HG03066 (cell line): ENCODE data around the gene DIPK2B.
A peak's percentile ranks its signal among the peaks of the same experiment; 100 is the strongest.

Experiments
- ATAC-seq: cut with Tn5 transposase; IDR thresholded peaks from one replicate; pipeline ENCODE4 v1.9.1; 2021; ENCODE audit warnings: low read depth; ENCODE audit not compliant: unreplicated experiment

The DIPK2B gene, protein sequence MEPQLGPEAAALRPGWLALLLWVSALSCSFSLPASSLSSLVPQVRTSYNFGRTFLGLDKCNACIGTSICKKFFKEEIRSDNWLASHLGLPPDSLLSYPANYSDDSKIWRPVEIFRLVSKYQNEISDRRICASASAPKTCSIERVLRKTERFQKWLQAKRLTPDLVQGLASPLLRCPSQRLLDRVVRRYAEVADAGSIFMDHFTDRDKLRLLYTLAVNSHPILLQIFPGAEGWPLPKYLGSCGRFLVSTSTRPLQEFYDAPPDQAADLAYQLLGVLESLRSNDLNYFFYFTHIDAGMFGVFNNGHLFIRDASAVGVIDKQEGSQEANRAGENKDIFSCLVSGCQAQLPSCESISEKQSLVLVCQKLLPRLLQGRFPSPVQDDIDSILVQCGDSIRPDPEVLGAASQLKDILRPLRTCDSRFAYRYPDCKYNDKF

DNA sequence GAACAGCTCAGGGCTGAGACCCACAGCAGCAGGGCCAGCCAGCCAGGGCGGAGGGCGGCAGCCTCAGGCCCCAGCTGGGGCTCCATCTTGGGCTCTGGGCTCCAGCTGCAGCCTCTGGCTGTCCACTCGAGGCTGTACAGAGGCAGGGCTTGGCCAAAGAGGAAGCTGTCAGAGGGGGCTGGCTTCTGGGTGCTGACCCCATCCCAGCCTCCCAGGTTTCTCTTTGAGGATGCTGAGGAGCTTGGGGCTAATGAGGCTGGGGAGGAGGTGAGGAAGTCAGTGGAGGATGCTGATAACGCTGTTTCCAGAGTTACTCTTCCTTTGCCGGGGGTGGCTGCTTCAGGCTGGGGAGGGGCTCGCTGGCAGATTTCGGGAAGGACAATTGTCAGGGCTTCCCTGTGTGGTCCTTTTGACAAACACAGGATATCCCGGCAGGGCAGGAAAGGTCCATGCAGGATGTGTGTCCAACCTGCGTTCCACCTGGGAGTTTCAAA lies at the start of gene DIPK2B:
TSS of gene DIPK2B (minus strand) at position 136 of the 494 bp plus-strand sequence. CDS start at position 86, 50 bp downstream.
- ATAC-seq = no peak

DNA sequence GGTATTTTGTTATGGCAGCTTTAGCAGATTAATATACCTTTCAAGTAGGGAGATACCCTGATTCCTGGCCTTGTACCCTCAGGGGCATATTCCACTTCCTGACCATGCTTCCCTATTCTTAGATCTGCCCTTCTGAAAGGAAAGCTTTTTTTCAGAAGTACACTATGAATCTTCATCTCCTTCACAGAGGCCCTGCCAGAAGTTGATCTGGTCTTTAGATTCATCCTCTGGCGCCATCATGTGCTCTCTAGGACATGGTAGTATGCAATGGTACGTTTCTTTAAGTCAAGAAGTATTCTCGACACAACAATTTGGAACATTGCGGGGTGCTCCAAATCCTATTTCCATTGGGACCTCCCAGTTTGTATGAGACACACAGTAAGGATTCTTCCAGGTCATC lies 39.6 kb upstream of the DIPK2B start:
- no peak for ATAC-seq

DNA sequence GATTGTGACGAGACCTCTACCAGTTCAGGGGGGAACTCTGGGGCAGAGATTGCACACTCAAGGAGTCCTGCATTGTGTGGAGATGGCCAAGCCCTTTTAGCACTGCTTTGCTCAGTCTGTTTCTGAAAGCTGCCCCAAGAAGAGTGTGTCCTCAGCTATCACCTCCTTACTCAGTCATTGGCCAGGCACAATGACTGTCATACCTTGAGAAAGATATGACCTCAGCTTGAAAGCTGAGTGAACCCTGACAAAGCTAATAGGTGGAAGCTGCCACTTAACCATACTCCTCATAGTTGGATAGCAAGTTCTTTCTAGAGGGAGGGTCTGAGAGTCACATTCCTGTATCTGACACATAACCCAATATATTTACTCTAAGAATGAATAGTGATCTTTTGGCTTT lies 37.8 kb upstream of the DIPK2B start:
- no peak for ATAC-seq

DNA sequence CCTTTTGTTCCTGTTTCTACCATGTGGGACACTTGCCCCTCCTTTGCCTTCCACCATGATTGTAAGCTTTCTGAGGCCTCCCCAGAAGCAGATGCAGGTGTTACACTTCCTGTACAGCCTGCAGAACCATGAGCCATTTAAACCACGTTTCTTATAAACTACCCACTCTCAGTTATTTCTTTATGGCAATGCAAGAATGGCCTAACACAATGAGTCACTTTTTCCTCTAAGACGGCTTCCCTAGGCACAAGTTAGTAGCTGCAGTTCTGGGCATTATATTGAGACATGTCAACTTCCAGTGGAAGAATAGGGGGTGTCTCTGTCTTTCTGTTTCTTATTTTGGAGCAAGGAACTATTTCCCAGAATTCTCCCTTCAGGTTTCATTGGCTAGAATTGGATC lies 32.9 kb upstream of the DIPK2B start:
- no peak for ATAC-seq

DNA sequence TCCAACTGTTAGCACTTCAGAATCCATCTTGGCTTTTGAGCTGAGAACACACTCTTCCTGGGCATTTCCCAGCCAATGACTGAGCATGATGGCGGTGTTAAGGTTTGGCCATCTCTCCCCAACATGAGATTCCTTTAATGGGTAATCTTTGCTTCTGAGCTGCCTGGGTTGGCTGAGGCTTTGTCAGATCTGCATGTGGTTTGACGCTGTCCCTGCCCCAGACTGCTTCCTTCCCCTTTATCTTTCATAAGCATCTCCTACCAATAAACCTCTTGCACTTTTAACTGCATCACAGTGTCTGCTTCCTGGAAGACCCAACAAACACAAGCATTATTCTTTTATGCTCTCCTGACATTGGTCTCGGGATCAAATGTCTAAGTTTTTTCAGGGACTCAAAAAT lies 31.5 kb upstream of the DIPK2B start:
- no peak for ATAC-seq

DNA sequence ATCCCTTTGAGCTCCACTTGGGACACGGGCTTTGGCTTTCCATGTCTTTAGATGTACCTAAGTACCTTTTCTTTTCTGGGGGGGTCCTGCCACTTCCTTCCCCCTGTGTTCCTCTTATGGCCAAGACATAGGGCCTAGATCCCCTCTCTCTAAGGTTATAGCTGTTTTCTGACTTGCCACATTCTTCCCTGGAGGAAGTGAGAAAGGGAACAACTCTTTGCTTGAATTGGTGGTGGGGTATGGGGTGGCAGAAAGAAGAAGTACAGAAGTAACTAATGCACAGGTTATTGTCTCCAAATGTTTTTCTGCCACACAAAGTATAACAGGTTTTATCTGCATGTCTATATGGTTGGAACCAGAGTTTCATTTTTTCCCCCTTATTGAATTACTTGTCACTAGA lies 29.7 kb upstream of the DIPK2B start:
- no peak for ATAC-seq

DNA sequence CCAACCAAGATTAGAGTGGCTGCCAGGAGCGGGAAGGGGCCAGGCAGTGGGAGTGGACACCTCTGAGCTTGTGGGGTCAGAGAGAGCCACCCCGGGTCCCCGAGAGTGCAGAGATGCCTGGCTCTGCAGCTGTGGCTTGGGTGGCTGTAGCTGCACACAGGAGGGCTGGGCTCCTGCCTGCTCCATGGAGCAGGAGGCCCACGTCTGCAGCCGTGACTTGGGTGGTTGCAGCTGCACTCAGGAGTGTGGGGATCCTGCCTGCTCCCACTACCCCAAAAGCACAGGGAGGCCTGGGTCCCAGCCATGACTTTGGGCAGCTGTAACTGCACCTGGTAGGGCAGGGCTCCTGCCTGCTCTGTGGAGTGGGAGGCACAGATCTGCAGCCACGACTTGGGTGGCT lies 28.7 kb upstream of the DIPK2B start:
- no peak for ATAC-seq

DNA sequence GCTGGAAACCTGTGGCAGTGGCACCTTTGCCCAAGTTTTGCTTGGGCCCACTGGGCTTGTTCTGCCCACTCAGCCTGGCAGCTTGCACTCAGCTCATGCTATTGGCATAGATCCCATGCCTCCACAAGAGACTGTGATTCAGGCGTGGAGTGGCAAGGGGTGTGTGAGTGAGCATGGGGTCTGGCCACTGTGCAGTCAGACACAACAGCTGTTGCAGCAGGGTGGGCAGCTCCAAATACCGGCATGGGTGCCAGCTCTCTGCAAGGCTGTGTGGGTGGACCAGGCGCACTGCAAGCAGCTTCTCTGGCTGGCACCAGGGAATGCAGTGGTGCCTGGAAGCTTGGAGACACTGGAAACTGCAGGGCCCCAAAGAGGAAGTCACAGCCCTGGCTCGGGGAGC lies 27.4 kb upstream of the DIPK2B start:
- ATAC-seq = no peak

DNA sequence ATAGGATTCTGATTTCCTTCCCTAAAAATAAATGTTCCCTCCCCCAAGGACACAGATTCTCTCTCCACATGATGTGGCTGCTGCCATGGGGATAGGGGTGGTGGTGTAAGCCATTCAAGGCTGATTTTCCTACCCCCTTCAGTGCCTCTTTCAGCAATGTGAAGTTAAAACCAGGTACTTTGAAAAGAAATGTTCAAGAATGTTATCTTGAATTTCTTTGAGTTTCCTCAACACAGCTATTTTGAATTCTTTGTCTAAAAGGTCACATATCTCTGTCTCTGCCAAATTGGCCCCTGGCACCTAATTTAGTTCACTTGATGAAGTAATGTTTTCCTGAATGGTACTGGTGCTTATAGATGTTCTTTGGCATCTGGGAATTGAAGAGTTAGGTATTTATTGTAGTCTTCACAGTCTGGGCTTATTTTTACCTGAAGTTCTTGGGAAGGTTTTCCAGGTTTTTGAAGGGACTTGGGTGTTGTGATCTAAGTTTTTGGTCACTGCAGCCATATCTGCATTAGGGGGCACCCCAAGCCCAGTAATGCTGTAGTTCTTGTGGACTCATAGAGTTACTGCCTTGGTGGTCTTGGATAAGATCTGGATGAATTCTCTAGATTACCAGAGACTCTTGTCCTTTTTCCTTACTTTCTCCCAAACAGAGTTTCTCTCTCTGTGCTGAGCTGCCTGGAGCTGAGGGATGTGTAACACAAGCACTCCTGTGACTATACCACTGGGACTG lies 7.6 kb upstream of the DIPK2B start:
- no peak for ATAC-seq

DNA sequence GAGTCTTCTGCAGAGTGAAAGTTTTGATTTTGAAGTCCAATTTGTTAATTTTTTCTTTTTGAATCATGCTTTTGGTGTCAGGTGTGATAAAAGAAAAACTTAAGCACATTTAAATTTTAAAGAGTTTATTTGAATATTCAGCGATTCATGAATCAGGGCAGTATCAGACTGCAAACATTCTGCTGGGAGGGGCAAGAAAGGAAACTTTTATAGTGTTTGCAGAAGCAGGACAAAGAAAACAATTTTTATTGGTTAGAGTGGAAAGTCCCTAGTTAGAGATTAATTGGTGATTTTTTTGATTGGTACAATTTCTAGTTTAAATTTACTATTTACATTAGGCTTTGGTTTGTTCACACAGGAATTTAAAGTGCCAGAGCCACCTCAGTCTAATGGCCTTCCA lies 1.5 kb upstream of the DIPK2B start:
- ATAC-seq = no peak

DNA sequence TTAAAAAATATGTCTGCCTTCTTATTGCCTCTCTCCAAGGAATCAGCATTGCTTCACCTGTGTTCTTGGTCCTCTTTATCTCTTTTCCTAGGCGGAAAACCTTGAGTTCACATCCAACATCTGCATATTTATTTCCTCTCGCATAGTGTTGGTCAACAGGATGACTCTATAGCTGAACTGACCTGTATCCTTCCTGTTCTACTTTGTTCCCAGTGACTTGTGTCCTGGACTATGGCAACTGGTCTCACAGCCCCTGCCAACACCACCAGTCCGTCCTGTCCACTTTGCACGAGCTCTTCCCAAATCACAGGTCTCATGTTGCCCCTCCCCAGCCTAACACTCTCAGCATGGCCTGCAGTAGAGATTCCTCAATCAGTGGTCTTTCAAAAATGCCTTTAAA lies 2.0 kb downstream of the DIPK2B start:
- no peak for ATAC-seq

DNA sequence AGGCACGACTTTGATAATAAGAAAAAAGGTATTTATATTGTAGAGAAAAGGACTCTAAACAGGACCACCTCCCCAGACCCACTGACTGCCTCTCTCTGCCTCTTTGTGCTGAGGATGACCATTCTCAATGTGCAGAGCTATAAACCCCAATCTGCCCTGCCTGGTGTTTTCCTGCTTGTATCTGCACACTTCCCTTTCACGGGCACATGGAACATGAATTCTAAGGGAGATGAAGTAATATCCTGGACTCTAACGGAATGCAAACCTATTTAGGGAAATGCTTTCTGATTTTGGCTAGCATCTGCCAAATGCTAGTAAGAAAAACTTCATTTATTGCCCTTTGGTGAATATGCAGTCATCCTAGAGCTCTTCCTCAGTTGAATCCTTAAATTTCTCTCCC lies 2.4 kb downstream of the DIPK2B start:
- ATAC-seq = no peak

DNA sequence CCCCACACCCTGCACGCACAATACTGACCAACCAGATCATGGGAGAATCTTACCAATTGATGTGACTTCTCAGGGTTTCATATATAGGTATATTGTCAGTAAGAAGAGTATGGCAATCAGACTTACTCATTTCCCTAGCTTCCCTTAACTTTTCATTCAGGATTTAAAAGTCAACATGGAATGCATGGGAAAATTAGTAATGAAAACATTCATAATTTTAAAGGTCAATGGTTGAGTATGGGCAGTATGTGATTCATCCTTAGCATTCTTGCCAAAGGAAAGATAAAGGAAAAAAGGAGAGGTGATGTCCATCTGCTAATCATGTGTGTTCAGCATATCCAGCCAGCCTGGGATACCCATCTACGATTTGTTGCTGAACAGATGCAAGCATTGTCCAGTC lies 4.0 kb downstream of the DIPK2B start:
- no peak for ATAC-seq

DNA sequence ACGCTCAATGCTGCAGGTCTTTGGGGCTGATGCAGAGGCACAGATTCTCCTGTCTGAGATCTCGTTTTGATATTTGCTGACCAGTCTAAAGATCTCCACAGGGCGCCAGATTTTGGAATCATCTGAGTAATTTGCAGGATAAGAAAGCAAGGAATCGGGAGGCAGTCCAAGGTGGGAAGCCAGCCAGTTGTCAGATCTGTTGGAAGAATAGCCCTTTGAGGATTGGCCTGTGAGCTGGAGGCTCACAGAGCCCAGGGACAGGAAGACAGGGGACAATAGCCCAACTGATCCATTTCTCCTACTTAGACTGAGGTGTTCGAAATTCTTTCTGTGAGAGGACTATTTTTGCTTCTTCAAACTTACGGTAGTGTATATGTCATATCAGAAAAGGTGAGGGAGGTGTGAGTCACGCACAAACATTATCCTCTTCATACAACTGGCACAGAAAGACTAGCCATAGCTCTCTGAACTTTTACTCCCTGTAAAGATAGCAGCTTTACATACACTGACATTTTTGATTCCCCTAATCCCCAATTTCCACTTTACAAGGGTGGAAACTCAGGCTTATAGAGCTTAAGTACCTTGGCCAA lies 8.8 kb downstream of the DIPK2B start:
- no peak for ATAC-seq

DNA sequence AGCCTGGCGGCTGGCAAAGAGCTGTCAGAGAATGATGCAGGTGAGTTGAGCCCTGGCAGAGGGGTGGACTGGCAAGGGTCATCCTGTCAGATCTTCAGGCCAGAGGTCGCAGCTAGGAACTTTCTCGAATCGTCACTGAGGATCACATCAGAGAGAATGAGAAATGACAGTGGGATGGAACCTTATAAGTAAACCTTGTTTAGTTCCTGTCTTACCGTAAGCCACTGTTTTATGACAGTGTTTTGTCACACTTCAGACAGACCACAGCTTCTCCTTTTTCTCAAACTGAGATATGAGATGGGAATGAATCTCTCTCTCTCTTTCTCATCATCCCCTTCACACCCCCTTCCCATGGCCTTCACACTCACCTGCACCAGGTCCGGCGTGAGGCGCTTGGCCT lies 9.3 kb downstream of the DIPK2B start:
- no peak for ATAC-seq

DNA sequence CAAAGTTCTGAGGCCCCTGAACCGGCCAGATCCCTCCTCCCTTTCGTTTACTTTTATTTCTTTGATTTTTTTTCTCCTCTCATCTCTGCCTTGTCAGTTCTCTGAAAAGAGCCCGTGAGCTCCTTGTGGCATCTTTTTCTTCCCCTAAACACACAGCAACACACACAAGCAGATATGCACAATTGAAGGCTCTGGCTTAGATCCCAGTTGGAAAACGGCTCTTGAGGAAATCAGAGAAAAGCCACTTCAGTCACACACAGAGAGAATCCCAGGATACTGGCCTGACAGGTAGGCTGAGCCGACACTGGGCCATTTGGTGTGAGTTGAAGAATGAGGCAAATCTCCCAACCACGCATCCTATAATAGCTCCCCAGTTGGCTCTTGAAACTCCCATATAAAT lies 12.9 kb downstream of the DIPK2B start:
- no peak for ATAC-seq

DNA sequence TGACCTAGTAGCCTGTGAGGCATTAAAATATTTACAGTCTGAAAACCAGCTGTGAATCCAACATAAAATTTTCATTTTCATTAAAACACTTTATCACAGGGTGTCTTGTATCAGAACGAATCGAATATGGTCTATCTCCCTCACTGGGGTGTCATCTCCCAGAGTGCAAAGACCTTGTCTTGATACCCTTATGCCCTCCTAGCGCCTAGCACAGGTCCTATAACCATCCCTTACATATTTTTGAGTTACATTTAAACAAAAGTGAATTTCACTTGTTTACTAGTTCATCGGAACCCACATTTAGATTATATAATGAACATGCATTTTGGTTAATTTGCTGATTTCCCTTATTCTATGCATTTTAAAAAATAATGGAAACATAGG lies 14.0 kb downstream of the DIPK2B start:
- ATAC-seq = peak; percentile 21

DNA sequence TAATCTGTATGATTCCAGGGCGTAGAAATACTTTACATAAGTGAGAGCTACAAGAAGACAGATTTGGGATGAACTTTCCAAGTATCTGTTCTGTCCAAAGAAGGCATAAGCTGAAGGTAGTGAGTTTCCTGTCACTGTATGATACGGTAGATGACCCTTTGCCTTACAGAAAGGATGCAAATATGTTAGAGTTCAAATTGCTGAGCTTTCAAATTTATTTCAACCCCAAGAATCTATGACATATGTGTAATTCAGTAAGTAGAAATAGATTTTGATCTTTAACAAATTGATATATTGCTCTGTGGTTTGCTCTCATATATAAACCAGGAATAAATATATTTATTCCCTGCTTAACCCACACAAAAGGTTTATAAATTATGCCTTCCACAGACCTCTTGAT lies 16.5 kb downstream of the DIPK2B start:
- no peak for ATAC-seq

DNA sequence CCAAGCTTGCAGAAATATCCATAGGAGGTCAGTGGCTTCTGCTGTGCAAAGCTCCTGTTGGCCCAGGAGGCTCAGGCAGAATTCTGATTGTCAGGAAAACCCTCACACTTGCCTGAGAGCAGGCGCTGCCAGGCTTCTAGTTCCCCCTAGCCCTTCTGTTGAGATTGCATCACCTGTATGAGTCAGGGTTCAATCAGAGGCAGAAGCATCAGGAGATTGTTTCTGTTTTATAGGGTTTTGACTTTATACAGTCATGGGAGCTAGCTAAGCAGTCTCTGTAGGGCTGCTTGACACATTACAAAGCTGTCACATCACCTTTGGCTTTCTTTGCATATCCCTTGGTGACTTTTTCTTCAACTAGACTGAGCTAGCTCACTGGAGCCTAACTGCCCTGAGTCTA lies 27.8 kb downstream of the DIPK2B start:
- ATAC-seq = no peak

DNA sequence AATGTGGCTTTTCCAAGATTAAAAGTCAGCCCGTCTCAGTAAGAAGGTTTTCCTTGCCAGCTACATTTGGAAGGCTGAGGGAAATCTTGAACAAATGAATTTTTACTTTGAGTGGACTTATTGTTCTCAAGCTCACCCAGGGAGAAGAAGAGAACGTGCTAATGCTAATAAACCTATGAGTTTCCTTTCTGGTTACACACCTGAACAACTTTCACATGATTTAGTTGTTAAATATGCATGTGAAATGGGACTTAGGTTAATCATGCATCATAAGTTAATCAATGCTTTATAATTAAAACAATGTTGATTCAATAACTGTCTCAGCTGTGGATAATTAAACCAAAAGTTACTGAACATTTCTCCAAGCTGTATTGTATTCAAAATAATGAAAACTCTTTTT lies 33.9 kb downstream of the DIPK2B start:
- ATAC-seq = no peak

DNA sequence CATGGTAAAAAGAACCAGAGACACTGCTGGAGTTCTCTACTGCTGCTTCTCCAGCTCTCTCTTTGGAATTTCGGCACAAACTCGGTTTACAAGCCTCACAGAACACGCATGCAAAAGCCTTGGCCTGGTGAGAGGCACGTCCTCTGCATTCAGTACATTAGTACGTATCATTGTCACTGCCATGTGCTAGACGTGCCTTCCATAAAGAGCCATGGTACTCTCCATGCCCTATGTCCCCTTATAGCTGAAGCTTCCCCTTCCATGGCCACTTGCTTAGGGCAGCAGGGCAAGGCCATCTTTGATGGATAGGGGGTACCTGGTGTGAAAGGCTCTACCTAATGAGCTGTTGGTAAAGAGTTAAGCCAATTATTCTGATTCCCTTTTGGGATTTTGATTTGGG lies 35.0 kb downstream of the DIPK2B start:
- no peak for ATAC-seq

DNA sequence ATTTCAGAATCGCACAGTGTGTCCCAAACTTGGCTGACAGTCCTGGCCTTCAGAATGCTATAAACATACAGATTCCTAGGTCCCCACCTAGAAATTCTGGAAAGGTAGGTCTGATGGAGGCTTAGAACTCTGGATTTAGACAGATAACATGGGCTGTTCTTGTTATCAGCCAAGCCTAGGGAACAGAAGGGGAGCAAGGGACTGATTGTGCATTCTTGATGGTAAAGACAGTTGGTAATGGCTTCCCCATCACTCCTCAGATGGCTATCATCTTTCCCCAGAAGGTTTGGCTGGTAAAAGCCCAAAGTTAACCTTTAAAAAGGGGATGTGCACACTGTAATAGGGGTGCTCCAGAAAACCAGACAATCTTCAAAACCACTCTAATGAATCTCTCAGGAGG lies 35.7 kb downstream of the DIPK2B start:
- ATAC-seq = no peak
